Measurements from ENCODE around the gene IL1RAPL2.

The IL1RAPL2 gene

GRCh38 chrX:105475801-105476200, 909.8 kb downstream of the IL1RAPL2 start:
- DNase-seq: no peak

DNA sequence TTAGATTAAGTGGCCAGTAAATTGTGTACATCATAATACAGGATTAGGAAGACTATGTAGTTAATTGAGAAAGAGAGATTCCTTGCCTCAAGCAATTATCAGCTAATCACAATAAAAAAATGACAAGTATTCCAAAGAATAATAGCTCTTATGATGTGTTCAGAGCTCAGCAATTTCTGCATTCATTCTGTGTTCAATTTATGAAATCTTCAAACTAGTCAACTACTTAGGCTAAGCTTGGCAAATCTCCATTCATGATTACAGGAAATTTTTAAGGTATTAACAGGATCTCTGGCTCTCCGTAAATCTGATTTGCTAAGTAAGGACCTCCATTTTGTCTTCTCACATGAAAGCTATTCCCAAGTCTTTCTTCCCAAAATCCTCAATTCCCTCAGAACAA, 911.4 kb downstream of the IL1RAPL2 start:
- DNase-seq: no peak

GRCh38 chrX:105480646-105481310, 914.8 kb downstream of the IL1RAPL2 start:
- no peak for DNase-seq

DNA sequence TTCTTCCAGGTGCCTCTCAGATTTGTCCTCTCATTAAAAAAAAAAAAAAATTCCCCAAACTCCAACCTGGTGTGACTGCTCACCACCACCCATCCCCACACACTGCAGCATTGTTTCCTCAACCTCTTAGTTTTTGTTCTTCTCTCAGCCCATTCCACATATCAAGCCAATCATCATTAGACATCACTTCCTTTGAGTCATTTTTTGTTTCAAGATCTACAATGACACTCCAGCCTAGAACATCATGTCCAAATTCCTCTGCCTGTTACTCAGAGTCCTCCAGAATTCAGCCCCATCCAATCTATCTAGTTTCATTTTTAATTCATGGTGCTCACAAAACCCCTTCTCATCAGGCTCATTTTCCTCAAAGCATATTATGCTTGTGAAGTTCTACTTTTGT, 917.0 kb downstream of the IL1RAPL2 start:
- no peak for DNase-seq

DNA sequence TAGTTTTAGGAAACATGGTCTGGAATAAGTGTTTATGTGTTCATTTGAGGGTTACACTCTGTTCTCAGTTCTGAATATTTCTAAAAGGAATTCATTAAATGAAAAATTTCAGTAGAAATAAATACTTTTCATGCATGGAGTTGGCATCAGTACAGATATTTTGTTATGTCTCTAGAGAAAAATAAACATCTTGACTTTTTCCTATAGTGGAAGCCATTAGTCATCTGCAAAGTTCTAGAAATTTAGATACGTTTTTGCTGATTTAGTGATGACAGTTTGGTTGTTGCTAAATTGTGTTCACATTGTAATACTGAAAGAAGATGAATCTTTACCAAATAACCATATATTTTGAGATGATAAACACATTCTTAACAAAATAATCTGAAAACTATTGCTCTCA, 922.7 kb downstream of the IL1RAPL2 start:
- DNase-seq: no peak

- no peak for DNase-seq
Measured at GRCh38 chrX:105495376-105495775, 929.4 kb downstream of the IL1RAPL2 start.

DNA sequence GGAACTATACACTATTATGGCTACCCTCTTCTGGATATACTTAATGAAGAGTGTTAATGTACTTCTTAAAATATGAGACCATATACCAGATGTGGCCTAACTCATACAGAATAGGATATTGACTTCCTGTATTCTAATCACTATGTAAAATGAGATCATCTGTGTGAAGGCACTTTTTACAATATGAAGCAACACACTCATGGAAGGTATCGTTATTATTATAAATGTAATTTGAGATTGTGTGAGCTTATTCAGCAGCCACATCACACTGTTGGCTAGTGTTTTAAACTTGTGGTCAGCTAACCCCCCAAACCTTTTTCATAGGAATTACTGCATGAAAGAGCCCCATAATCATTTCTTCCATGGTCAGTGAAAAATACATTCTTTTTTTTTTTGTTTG, 936.3 kb downstream of the IL1RAPL2 start:
- DNase-seq: no peak

DNA sequence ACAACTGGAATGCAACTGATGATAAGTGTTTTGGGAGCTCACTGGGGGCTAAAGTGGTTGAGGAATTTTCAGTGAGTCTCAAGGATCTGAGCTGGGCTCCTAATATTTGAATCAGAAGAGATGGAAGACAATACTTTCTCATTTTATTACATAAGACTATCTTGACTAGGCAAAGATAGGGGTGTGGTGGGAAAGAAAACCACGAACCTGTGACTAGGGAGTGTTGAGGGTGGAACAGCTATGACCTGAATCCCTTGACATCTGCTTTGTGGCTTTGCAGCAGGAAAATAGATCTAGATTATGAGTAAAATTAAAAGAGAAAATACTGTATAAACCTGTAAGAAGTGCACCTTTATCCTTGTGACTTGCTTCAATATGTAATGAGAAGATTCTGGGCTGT, 949.6 kb downstream of the IL1RAPL2 start:
- DNase-seq: no peak

DNA sequence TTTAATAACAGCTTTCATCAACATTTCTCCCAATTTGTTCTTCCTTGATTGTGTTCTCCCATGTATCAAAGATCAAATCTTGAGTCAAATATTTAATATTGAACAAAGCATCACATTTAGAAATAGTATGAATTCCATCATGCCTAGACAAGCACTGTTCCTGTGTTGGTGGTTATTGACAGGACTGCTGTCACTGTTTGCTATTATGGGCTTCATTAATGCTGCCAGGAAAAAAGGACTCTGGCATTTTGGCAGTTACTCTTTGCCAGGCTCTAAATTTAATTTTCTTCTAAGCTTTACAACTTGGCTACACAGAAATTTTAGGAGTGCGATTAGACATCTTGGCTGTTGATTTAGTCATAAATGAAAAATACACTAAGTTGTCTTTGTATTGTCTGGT, 960.4 kb downstream of the IL1RAPL2 start:
- no peak for DNase-seq

GRCh38 chrX:105527759-105528158, 961.8 kb downstream of the IL1RAPL2 start:
- no peak for DNase-seq

GRCh38 chrX:105533951-105534350, 968.0 kb downstream of the IL1RAPL2 start:
- DNase-seq: no peak

DNA sequence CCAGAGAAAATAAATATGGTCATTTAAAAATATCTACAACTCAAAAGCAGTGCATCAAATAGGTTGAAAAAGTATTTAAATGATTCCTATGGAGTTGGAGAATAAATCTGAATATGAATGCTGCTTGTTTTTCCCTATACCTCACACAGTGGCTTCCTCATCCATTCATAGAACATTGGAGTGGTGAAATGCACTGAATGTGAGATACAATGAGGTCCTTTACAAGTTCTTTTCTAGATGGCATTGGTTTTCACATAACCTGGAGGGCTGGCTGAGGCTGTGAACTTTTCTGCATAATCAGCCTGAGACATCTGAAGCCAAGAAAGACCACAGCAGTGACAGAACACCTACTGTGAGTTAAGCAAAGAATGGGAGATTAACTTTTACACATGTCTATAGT, 977.3 kb downstream of the IL1RAPL2 start:
- DNase-seq: no peak

- DNase-seq: no peak
Measured at GRCh38 chrX:105550043-105550663, 984.2 kb downstream of the IL1RAPL2 start.

DNA sequence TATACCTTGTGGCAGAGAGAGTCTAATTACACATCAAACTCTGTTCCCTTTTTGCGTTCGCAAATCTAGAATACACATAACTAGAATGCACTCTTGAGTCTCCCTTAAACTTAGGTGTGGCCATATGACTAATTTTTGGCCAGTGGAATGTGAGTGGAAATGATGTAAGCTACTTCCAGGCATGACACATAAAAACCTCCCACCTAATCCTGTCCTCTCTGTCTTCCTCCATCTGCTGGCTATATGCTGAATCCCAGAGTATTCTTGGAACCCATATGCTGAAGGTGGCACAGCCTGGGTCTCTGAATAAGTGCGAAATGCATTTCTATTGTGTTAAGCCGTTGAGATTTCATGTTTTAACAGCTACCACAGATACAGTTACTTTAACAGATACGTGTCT, 986.4 kb downstream of the IL1RAPL2 start:
- no peak for DNase-seq

DNA sequence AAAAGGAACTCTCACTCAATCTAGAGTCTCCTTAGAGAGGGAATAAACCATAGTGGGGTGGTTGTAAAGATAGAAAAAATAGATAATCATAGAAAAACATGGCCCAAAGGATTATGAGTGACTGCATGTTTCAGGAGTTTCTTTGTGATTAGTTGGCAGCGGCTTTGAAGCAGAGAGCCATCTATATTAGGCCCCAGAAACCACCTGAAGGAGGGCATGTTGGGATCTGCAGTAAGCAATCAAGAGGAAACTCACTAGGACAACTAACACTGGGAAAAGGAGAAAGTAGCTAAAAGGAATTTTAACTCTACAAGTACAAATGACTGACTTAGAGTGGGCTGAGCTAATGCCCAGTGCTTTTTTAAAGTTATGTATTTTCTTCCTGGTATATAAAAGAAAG, 987.1 kb downstream of the IL1RAPL2 start:
- DNase-seq: no peak

GRCh38 chrX:105564501-105564900, 998.5 kb downstream of the IL1RAPL2 start:
- DNase-seq: no peak

DNA sequence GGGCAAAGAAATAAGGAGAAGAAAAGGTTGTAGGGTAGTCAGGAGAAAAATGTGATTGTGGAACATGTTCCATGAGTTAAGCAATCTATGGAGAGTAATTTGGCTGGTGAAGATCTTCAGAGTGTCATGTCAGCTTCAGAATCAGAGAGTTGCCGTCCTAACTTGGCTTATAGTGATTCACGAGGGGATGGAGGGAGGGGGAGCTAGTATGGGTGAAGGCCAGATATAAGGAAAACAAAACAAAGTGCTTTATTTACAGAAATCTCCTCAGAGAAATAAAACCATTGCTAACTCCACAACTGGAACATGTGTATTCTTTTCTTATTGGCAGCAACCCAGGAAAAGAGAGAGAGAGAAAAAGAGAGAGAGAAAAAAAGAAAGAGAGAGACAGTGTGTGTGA, 999.9 kb downstream of the IL1RAPL2 start:
- DNase-seq: no peak

DNA sequence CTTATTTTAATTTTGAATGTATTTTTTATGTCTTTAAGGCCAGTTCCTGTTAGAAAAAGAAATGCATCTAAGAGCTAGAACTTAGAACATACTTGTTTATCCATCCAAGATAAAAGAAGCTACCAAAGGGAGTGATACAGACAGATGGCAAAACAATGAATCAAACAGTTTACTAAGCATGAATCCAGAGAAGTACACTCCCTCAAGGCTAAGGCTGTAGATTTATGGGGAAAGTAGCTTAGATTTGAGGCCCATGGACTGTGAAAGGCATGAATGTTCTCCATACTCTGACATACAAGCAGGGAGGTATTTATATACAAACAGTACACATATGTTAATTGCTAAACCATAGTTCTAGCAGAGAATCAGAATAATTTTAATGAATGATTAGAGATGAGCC, 1001.1 kb downstream of the IL1RAPL2 start:
- DNase-seq: no peak

DNA sequence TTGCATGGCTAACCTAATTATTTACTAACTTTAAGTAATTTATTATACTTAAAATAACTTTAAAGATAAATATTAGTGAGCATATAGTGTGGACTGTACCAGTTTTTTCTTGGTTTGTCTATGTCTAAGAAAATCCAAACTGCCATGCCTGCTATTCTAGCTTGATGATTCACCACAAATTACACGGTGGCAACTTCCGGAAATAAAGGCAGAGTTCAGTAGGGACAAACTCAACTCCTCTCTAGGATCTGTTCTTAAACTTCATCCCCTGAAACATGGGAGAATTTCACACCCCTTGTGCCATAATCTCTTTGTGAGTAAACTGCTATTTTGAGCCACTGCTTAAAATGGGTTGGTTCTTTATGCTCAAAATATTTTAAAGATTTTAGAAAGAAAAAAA, 1042.7 kb downstream of the IL1RAPL2 start:
- DNase-seq: no peak

DNA sequence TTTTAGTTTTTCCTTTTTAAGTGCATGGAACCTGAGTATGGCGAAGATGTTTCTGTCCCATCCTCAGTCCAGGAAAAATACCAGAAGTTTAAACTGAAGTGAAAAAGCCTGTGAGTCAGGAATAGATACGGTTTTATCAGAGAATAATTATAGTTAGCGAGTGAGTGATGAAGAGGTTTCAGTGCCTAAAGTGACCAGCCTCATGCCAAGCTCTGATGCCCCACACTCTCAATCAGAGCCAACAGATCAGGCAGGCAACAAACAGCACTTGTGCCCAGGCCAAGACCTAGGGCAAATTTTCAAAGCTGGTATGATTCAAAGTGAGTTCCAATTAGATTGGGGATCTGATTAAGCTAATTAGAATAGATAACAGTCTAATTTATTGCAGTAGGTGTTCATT, 1043.5 kb downstream of the IL1RAPL2 start:
- DNase-seq: no peak

DNA sequence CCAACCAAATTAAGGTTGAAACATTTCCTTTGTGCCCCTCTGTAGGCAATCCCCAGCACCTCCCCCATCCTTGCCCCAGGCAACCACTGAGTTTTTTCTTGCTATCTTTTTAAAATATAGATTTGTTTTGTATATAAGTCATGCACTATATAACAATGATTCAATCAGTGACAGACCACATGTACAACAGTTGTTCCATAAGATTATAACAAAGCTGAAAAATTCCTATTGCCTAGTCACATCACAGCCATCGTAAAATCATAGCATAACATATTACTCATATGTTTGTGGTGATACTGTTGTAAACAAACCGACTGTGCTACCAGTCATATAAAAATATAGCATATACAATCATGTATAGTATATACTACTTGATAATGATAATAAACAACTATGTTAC, 1044.4 kb downstream of the IL1RAPL2 start:
- DNase-seq: no peak

DNA sequence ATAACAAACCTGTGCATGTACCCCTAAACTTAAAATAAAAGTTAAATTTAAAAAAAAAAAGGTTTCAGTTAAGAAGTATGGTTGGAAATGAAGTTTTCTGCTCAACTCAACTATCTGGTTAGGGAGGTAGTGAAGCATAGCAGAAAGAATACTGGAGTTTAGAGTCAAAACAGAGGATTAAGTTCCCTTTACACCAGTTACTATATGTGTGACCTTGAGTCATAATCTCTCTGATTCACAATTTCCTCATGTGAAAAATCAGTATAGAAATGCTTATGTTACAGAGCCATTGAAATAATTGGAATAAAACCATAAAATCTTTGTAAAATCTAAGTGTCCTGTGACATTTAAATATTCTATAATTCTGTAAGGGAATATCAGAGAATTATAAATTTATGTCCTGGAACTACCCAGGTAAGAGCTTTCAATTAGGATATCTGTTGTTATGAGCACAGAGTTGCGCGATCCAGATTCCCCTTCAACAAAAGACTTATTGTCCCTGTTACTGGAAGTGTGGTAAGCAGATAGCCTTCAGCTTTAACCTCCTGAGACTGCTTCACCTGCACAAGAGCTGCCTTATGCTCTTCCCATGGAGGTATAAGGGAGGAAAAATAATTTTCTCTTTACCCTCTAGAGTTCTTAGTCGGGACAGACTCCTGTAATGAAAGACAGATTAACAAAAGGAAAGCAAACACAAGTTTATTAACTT, 1052.5 kb downstream of the IL1RAPL2 start:
- no peak for DNase-seq

DNA sequence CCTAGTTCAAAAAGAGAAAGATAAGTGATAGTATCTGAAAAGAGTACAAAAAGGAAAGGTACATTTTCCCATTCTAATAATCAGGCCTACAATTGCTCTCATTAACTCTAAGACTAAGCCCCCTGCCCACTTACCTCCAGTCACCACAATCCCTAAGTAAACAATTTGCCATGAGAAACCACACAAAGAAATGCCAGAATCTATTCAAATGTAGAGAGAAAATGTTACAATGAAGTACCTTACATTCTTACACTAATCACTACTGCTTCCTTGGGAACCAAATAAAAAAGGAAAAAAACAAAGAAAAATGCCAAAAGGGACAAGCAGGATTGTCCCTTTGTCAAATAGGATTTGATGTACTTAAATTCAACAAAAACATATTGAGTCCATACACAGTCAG, 1068.2 kb downstream of the IL1RAPL2 start:
- DNase-seq: no peak

GRCh38 chrX:105635794-105636193, 1069.8 kb downstream of the IL1RAPL2 start:
- no peak for DNase-seq

DNA sequence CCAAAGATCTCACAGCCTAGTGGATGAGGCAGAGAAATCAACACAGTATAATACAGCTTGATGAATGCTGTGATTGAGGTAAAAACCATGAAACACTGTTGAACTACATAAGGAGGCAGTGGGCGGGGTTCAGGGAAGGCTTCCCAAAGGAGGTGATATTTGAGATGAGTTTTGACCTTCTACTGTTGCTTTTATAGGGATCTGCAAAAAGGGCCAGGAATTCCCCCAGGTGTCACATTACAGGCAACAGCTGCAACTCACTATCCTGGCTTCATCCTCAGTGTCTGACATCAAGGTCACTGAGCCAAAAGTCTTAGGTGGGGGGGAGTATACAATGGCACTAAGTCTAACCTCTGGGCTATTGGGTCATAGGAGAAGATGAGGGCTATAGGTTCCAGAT, 1070.7 kb downstream of the IL1RAPL2 start:
- DNase-seq: no peak

All from NCI-H187 treated with DMSO at 0.1 percent for 48 hours (cell line).